DOHH2 (cell line): Measurements from ENCODE around the gene ITGB5.

Experiments used
- CTCF ChIP-seq: fragments of 200-600 bp; sonication (generic); IDR thresholded peaks from one replicate; pipeline ENCODE4 v1.5.1; 2014; ENCODE audit warnings: antibody characterized with exemption, mild to moderate bottlenecking, low read depth, low read length; ENCODE audit not compliant: poor library complexity, severe bottlenecking
- EZH2phosphoT487 ChIP-seq: fragments of 200-600 bp; sonication (generic); IDR thresholded peaks from 2 replicates; pipeline ENCODE4 v1.6.1; 2017; ENCODE audit warnings: borderline replicate concordance, mild to moderate bottlenecking, antibody characterized with exemption, low read length, moderate library complexity, mixed read lengths

- TF ChIP-seq CTCF: no peak
- no peak for TF ChIP-seq EZH2phosphoT487
Observed at GRCh38 chr3:124800076-124800475, 87.1 kb downstream of the ITGB5 start.
